HCT116 (cell line): Measurements from ENCODE around the gene STIL. TPM values are rescaled to one million over a fixed set of nuclear protein-coding genes. Genes with fewer than 3 reads are reported as not detected.
"Not testable (repeated sequence)": the region's sequence is repeated elsewhere in the genome, so short reads cannot be mapped to it uniquely, and the experiment has no call there.

Source experiments
- ATAC-seq: fragments of 200-7000 bp; cut with Tn5 transposase; 2 replicates; pipeline ENCODE4 v1.9.1; 2020; ENCODE audit warnings: mild to moderate bottlenecking, moderate library complexity
- BruUV-seq: library from RNA; stranded (reverse); fragments of 400-500 nt; replicated peaks from 2 replicates; lab custom pipeline; 2021; lab: Mats Ljungman, UMichigan
- CTCF ChIA-PET: fragments of 300-600 bp; sonication (Branson Sonifier 250); formaldehyde crosslinking; loops from one replicate; lab custom pipeline; 2021; ENCODE audit warnings: antibody characterized with exemption; lab: Charles Lee
- POLR2A ChIA-PET: fragments of 300-600, 350-600 bp; sonication (Branson Sonifier 250); formaldehyde crosslinking; loops from one replicate; lab custom pipeline; 2021; ENCODE audit warnings: antibody characterized with exemption; lab: Charles Lee
- RAD21 ChIA-PET, 2 experiments: fragments of 300-600 bp; sonication (Branson Sonifier 250); formaldehyde crosslinking; loops; one replicate each; lab custom pipeline; 2023; ENCODE audit warnings: low total read pairs in 2 of 2; ENCODE audit not compliant: uncharacterized antibody in 2 of 2, unreplicated experiment in 2 of 2, low non-redundant PET in 1 of 2; lab: Charles Lee
- DNase-seq: peaks from one replicate; pipeline ENCODE4 v3.0.0-alpha.2; 2010; ENCODE audit warnings: low read depth, low spot score
- H2AFZ ChIP-seq: fragments of 200-600 bp; shearing (Covaris generic), sonication (generic); 2 replicates; pipeline ENCODE4 v1.6.1; 2017; ENCODE audit warnings: low read depth, mixed run types, mixed read lengths, antibody characterized with exemption, low read length; ENCODE audit not compliant: poor library complexity, severe bottlenecking
- H3K27ac ChIP-seq: 2 replicates; pipeline ENCODE4 v1.5.1; 2012; ENCODE audit warnings: low read depth, low read length
- H3K27me3 ChIP-seq: fragments of 200-600 bp; sonication (generic); 2 replicates; pipeline ENCODE4 v1.6.1; 2016; ENCODE audit warnings: mixed run types, low read length, mixed read lengths; ENCODE audit not compliant: insufficient read depth
- H3K36me3 ChIP-seq, 2 experiments: fragments of 200-500 bp in 1 of 2; fragments of 200-600 bp in 1 of 2; sonication (Bioruptor generic) in 1 of 2; sonication (generic) in 1 of 2; 2 replicates each; pipeline versions ENCODE4 v1.5.1 to v1.6.1; 2014 to 2016; ENCODE audit warnings: low read length in 2 of 2, inconsistent platforms in 1 of 2, mixed read lengths in 1 of 2, mixed run types in 1 of 2; ENCODE audit not compliant: insufficient read depth in 2 of 2, control insufficient read depth in 1 of 2
- H3K4me1 ChIP-seq, 2 experiments: fragments of 200-600 bp in 1 of 2; sonication (generic) in 1 of 2; 2 replicates each; pipeline versions ENCODE4 v1.5.1 to v1.6.1; 2012 to 2017; ENCODE audit warnings: low read length in 2 of 2, inconsistent platforms in 1 of 2, mild to moderate bottlenecking in 1 of 2, mixed read lengths in 1 of 2, mixed run types in 1 of 2, moderate library complexity in 1 of 2; ENCODE audit not compliant: insufficient read depth in 2 of 2, control insufficient read depth in 1 of 2
- H3K4me2 ChIP-seq: fragments of 200-600 bp; sonication (generic); 2 replicates; pipeline ENCODE4 v1.6.1; 2017; ENCODE audit warnings: mixed run types, low read length, mixed read lengths
- H3K4me3 ChIP-seq, 2 experiments: fragments of 200-600 bp in 1 of 2; sonication (generic) in 1 of 2; replicated peaks in 1 of 2; 2 replicates each; pipeline ENCODE4 v1.5.1; 2011 to 2016; ENCODE audit warnings: low read length in 2 of 2, control low read depth in 1 of 2, low read depth in 1 of 2, mild to moderate bottlenecking in 1 of 2, mixed read lengths in 1 of 2, mixed run types in 1 of 2
- H3K79me2 ChIP-seq: fragments of 200-600 bp; sonication (generic); 2 replicates; pipeline ENCODE4 v1.6.1; 2017; ENCODE audit warnings: mild to moderate bottlenecking, mixed run types, low read length, moderate library complexity, mixed read lengths; ENCODE audit not compliant: insufficient read depth
- H3K9ac ChIP-seq: fragments of 200-600 bp; sonication (generic); 2 replicates; pipeline ENCODE4 v1.6.1; 2016; ENCODE audit warnings: low read length, mixed read lengths
- H3K9me2 ChIP-seq: fragments of 200-600 bp; sonication (generic), shearing (Covaris generic); 2 replicates; pipeline ENCODE4 v1.6.1; 2017; ENCODE audit warnings: mixed run types, mild to moderate bottlenecking, moderate library complexity; ENCODE audit not compliant: insufficient read depth
- H3K9me3 ChIP-seq, 2 experiments: fragments of 200-500 bp in 1 of 2; fragments of 200-600 bp in 1 of 2; sonication (Bioruptor generic) in 1 of 2; sonication (generic) in 1 of 2; 2 replicates each; pipeline ENCODE4 v1.6.1; 2014 to 2017; ENCODE audit warnings: low read length in 2 of 2, mixed read lengths in 2 of 2, inconsistent platforms in 1 of 2, low read depth in 1 of 2, mild to moderate bottlenecking in 1 of 2, mixed run types in 1 of 2, moderate library complexity in 1 of 2; ENCODE audit not compliant: control insufficient read depth in 1 of 2, insufficient read depth in 1 of 2
- H4K20me1 ChIP-seq: fragments of 200-600 bp; sonication (generic), shearing (Covaris generic); 2 replicates; pipeline ENCODE4 v1.6.1; 2017; ENCODE audit warnings: mixed run types, mild to moderate bottlenecking, moderate library complexity; ENCODE audit not compliant: insufficient read depth
- EGR1 ChIP-seq: IDR thresholded peaks from 2 replicates; pipeline ENCODE4 v1.6.1; 2012; ENCODE audit warnings: low read depth
- ELF1 ChIP-seq: IDR thresholded peaks from 2 replicates; pipeline ENCODE4 v1.6.1; 2012; ENCODE audit warnings: low read depth, borderline replicate concordance
- POLR2A ChIP-seq: IDR thresholded peaks from 2 replicates; pipeline ENCODE4 v1.7.0; 2011; ENCODE audit warnings: borderline replicate concordance; ENCODE audit not compliant: insufficient read depth, insufficient read length; ENCODE audit errors: extremely low read depth
- intact Hi-C: fragments of 100-400 bp; cut with micrococcal nuclease; formaldehyde crosslinking; loops from 2 replicates; pipeline ENCODE4 v1.10.0; 2022
- total RNA-seq: library from RNA; stranded (reverse); gene quantifications from one replicate; pipeline ENCODE4 v1.2.1, GENCODE V29; 2021; ENCODE audit not compliant: unreplicated experiment
- TF ChIP-seq, protein P1 (sequence below): IDR thresholded peaks from 2 replicates; pipeline ENCODE4 v1.6.1; 2012; ENCODE audit warnings: low read depth

Gene STIL
- total RNA-seq, 1 experiment from 2014 or later, result 34.4 TPM

DNA sequence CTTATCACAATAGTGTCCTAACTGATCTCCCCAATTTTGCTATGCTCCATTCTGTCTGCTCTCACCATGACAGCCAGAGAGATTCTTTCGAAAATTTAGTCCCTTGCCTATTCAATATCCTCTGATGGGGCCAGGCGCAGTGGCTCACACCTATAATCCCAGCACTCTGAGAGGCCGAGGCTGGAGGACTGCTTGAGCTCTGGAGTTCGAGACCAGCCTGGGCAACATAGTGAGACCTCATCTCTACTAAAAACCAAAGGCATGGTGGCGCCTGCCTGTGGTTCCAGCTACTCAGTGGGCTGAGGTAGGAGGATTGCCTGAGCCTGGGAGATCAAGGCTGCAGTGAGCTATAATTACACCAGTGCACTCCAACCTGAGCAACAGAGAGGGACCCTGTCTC lies 108.0 kb downstream of the STIL start:
- Histone ChIP-seq H3K9me3 (peaks cover 0 to 6% of the 10 kb centered on the region in 2 experiments; a peak in 2 of 4 replicates), H3K9me2 (no peaks in the 10 kb centered on the region), H3K36me3 (no peaks in the 10 kb centered on the region), H3K4me2 (no peak overlapping the region), H3K27me3 (no peaks in the 10 kb centered on the region), H2AFZ (no peak overlapping the region), H3K4me3 (no peak overlapping the region), H3K27ac (no peak overlapping the region), H3K4me1 (no peaks in the 10 kb centered on the region), H4K20me1 (no peaks in the 10 kb centered on the region), H3K9ac (no peak overlapping the region), H3K79me2 (no peaks in the 10 kb centered on the region)
- intact Hi-C loops, result no loop called here
- no peak for ATAC-seq
- TF ChIP-seq, protein P1, sequence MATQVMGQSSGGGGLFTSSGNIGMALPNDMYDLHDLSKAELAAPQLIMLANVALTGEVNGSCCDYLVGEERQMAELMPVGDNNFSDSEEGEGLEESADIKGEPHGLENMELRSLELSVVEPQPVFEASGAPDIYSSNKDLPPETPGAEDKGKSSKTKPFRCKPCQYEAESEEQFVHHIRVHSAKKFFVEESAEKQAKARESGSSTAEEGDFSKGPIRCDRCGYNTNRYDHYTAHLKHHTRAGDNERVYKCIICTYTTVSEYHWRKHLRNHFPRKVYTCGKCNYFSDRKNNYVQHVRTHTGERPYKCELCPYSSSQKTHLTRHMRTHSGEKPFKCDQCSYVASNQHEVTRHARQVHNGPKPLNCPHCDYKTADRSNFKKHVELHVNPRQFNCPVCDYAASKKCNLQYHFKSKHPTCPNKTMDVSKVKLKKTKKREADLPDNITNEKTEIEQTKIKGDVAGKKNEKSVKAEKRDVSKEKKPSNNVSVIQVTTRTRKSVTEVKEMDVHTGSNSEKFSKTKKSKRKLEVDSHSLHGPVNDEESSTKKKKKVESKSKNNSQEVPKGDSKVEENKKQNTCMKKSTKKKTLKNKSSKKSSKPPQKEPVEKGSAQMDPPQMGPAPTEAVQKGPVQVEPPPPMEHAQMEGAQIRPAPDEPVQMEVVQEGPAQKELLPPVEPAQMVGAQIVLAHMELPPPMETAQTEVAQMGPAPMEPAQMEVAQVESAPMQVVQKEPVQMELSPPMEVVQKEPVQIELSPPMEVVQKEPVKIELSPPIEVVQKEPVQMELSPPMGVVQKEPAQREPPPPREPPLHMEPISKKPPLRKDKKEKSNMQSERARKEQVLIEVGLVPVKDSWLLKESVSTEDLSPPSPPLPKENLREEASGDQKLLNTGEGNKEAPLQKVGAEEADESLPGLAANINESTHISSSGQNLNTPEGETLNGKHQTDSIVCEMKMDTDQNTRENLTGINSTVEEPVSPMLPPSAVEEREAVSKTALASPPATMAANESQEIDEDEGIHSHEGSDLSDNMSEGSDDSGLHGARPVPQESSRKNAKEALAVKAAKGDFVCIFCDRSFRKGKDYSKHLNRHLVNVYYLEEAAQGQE, result no peak
- TF ChIP-seq ELF1 (no peak), POLR2A (no peak), EGR1 (no peak)
- ChIA-PET RAD21 (no interaction called here), POLR2A (no interaction called here), CTCF (interaction anchor here (1.1 to 2.1 kb wide), 2 partner anchors 13 to 27 kb away, joined by 4 read pairs; no protein-coding TSS in a partner anchor)
- no TSS peak for BruUV-seq
- no peak for DNase-seq

GRCh38 chr1:47203504-47203903 lies 110.4 kb downstream of the STIL start:
- BruUV-seq, H4K20me1 ChIP-seq, H2AFZ ChIP-seq, H3K27ac ChIP-seq, POLR2A ChIA-PET, H3K9me3 ChIP-seq, H3K4me1 ChIP-seq, H3K27me3 ChIP-seq, H3K9ac ChIP-seq, intact Hi-C loops, DNase-seq, H3K79me2 ChIP-seq, H3K36me3 ChIP-seq, H3K4me2 ChIP-seq, H3K4me3 ChIP-seq, RAD21 ChIA-PET, H3K9me2 ChIP-seq, ATAC-seq: not testable (repeated sequence)
- CTCF ChIA-PET, result interaction anchor here (2.6 kb wide), 1 partner anchor 11 kb away, joined by 13 read pairs; no protein-coding TSS in a partner anchor
